Middle frontal gyrus (tissue), 1 donor: Measurements from ENCODE around the gene PACS1.
"Not testable (repeated sequence)": the region's sequence is repeated elsewhere in the genome, so short reads cannot be mapped to it uniquely, and the experiment has no call there.

ENCODE experiments used
- DNase-seq: peaks from one replicate; pipeline ENCODE4 v3.0.0-alpha.2; 2015; ENCODE audit warnings: low spot score; ENCODE audit errors: extremely low spot score

Gene PACS1

DNA sequence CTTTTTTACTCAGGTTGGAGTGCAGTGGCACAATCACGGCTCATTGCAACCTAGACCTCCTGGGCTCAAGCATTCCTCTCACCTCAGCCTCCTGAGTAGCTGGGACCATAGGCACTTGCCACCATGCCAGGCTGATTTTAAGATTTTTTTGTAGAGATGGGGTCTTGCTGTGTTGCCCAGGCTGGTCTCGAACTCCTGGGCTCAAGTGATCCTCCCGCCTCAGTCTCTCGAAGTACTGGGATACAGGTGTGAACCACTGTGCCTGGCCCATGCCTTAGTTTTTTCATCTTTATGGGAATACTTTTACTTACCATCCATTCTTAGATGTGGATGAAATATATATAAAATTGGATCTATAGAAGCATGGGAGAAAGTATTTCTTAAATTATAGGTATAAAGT lies 5.2 kb downstream of the PACS1 start:
- no peak for DNase-seq

DNA sequence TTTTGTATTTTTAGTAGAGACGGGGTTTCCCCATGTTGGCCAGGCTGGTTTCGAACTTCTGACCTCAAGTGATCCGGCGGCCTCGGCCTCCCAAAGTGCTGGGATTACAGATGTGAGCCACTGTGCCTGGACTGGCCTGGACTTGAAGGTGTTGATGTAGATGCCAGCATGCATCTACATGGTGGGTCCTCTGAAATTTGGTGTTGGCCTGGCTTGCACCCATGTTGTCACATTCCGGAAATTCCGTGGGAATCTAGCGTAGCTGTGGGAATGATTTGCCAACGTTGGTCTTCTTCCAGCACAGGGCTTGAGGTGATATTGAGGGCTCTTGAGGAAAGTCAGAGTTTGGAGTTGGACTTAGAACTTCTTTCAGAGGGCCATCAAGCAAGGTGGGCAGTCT lies 6.5 kb downstream of the PACS1 start:
- DNase-seq = no peak

DNA sequence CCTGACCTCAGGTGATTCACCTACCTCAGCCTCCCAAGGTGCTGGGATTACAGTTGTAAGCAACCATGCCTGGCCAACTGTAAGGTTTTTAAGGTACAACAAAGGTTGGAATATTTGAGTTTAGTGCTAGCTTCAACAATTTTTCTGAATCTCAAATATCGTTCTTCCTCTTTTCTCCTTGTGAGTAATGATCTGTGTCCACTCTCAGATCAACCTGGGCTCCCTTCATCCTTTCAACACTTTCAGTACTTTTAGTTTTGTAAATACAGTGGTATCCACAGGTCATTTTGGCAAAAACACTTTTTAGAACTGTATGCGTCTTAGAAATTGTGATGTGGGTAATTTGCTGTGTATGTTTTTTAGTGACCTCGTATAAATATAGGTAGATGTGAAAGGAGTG lies 7.9 kb downstream of the PACS1 start:
- no peak for DNase-seq

- DNase-seq = not testable (repeated sequence)
These were observed 8.9 kb downstream of the PACS1 start for GRCh38 chr11:66078949-66079348.

GRCh38 chr11:66080055-66080817 lies 10.2 kb downstream of the PACS1 start:
- DNase-seq = no peak

DNA sequence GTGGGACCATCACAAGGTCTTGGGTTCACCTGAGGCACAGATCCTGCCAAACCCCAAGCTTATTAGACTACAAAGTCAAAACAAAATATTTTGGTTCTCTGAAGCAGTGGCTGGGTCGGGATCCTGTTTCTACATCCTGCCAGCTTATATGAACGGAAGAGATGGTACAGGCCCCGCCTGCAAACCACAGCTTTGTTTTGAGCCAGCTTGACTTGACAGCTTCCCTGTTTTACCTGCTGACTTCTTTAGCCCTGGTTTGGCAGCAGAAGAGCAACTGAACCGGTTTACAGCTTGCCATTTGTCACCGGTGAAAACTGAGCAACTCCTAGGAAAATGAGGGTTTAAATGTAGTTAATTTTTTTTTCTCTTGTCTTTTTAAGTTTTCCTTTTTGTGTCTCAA lies 11.4 kb downstream of the PACS1 start:
- no peak for DNase-seq

DNA sequence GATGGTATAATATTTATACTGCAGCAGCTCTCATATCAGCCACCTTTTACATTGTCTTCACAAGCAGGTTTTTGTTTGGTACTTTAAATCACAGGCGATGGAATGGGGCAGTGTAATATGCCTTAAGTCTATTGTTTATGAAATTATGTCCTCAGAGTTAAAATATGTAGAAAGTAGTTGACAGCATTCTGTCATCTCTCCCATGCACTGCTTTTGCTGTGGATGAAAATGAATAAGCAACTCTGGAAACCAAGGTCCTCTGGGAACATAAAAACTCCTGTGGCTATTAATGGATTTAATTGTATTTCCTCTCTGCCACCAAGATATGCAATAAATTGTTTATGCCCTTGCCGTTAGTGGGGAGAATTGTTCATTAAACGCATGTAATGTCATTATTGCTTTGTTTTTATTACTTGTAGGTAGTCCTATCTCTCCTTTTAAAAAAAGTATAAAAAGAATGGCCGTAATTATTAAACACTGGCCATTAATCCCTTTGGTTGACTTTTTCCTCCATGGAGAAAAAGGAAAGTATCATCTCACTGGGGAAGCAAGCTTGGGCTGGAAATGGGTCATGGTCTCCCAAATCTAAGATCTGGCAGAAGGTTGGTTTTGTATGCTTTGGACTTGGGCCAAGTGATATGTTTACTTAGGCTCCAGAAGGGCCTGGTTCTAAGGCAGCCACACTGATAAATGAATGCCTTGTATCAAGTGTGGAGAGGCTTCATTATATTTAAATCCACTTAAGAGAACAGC lies 13.1 kb downstream of the PACS1 start:
- no peak for DNase-seq

DNA sequence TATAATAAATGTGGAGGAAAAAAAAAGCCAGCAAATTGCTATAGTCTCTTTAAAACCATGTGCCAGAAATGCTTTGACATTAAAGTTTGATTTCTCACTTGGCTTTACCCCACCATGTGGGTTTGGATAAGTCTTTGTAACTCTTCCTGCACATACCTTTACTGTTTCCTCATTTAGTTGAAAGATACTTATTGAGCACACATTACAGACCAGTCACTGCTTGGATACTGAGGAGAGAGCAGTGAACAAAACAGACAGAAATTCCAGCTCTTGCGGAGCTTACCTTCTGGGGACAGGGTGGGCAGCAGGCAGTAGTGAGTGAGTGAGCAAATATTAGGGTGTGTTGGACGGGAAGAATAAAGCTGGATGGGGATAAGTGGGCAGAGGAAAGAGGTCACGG lies 13.7 kb downstream of the PACS1 start:
- DNase-seq = no peak

DNA sequence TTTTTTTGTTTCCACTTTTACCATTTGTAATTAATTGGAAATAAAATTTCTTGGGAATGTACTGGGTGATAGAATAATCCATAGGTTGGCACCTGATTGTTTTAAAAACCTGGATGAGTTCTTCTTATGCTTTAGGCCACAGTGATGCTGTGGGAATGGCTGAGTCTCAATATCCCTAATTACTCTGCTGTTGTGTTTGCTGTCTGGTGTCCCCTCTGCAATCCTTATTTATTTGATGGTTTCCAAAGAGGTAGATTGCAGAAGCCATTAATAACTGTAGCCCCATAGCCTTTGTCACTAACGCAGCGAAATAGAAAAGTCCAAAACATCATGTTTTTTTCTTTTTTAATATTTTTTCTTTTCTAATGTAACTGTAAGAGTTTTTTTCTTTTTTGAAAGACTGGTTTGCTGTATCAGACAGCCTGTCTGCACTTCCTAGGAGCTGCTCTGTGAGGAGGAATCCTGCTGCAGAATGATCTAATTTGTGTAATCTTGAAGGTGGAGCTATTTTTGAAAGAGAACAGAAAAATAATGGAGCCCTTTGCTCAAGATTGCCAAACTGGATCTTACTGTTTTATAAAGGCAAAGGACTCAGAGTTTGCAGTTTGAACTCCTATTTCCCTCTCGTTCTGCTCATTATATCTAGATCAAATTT lies 14.9 kb downstream of the PACS1 start:
- DNase-seq = no peak

GRCh38 chr11:66087148-66087908 lies 17.3 kb downstream of the PACS1 start:
- DNase-seq = no peak

DNA sequence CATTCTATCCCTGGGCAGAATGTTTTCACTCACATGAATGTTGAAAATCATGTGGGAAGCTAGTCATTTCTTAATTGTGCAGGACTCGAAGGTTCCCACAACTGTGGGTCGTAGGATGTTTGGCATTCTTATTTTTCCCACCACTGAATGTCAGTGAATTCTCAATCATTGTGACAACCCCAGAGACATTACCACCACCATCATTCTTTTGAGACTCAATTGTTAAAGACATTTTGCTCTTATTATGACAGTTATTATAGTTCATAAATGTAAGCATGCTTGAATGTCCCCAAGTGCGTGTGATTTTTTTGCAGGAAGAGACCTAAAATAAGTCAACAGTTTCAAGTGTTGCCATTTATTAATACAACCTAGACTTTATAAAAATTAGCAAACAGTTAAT lies 19.0 kb downstream of the PACS1 start:
- no peak for DNase-seq

GRCh38 chr11:66090288-66090687 lies 20.2 kb downstream of the PACS1 start:
- DNase-seq = no peak

DNA sequence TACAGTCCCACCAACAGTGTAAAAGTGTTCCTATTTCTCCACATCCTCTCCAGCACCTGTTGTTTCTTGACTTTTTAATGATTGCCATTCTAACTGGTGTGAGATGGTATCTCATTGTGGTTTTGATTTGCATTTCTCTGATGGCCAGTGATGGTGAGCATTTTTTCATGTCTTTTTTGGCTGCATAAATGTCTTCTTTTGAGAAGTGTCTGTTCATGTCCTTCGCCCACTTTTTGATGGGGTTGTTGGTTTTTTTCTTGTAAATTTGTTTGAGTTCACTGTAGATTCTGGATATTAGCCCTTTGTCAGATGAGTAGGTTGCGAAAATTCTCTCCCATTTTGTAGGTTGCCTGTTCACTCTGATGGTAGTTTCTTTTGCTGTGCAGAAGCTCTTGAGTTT lies 22.1 kb downstream of the PACS1 start:
- DNase-seq = not testable (repeated sequence)

- DNase-seq = not testable (repeated sequence)
These were observed 29.7 kb downstream of the PACS1 start for GRCh38 chr11:66099746-66100145.

GRCh38 chr11:66100272-66101065 lies 30.4 kb downstream of the PACS1 start:
- DNase-seq = peak; percentile 29

DNA sequence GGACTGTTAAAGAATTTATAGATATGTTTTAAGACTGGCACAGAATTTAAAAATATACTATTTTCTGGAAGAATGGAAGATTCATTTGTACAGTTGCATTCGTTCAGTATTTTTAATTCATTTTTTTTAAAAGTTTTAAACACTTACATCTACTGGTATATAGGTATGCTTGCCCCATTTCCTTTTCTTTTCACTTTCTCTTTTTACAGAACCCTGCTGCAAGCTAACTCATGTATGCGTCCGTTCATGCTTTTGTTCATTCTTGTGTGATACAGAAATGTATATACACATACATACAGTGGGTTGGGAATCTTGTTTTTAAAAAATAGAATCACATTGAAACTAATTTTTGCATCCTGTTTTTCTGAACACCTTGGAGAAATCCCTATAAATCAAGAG lies 31.0 kb downstream of the PACS1 start:
- no peak for DNase-seq

GRCh38 chr11:66104057-66104638 lies 34.1 kb downstream of the PACS1 start:
- DNase-seq = no peak

GRCh38 chr11:66106786-66107599 lies 36.9 kb downstream of the PACS1 start:
- DNase-seq = no peak
